ENCODE results near the gene SLC4A11. TPM values are rescaled to one million over a fixed set of nuclear protein-coding genes. Genes with fewer than 3 reads are reported as not detected.

Gene SLC4A11
- total and polyA plus RNA-seq, 2 experiments from 2014 or later = 14.8 to 17.1 TPM

DNA sequence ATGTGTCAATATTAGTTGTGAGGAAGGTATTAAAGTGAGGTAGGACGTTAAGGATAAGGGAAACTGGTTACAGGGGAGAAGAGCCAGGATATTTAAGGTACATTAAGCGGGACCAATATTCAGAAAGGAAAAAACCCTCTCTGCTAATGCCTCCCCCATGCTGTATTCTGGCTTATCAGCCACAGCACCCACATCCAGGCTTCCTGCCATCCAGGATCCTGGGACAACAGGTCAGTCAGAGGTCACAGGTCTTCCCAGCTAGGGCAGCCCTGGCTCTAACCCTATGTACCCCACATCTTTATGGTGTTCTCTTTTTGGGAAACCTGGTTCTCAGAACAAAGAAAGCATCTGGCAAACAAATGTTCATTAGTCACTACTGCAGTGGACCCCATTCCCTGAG lies 39.8 kb downstream of the SLC4A11 start (continued):
- TF ChIP-seq, protein P1, sequence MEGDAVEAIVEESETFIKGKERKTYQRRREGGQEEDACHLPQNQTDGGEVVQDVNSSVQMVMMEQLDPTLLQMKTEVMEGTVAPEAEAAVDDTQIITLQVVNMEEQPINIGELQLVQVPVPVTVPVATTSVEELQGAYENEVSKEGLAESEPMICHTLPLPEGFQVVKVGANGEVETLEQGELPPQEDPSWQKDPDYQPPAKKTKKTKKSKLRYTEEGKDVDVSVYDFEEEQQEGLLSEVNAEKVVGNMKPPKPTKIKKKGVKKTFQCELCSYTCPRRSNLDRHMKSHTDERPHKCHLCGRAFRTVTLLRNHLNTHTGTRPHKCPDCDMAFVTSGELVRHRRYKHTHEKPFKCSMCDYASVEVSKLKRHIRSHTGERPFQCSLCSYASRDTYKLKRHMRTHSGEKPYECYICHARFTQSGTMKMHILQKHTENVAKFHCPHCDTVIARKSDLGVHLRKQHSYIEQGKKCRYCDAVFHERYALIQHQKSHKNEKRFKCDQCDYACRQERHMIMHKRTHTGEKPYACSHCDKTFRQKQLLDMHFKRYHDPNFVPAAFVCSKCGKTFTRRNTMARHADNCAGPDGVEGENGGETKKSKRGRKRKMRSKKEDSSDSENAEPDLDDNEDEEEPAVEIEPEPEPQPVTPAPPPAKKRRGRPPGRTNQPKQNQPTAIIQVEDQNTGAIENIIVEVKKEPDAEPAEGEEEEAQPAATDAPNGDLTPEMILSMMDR (conservative IDR thresholded peaks at IDR 0.05; ENCODE audit: low read depth in 2 of 2) = no peak
- no peak for TF ChIP-seq EZH2 (IDR thresholded peaks at IDR 0.05; ENCODE audit: low read depth, unreplicated experiment)
- no peak for TF ChIP-seq POLR2AphosphoS5 (IDR thresholded peaks at IDR 0.05; ENCODE audit: low read depth)
- TF ChIP-seq JUNB (IDR thresholded peaks at IDR 0.05; ENCODE audit: unreplicated experiment) = no peak
- TF ChIP-seq STAT1 (IDR thresholded peaks at IDR 0.05; ENCODE audit: unreplicated experiment) = no peak
- TF ChIP-seq EZH2phosphoT487 (IDR thresholded peaks at IDR 0.05; ENCODE audit: unreplicated experiment) = no peak
- TF ChIP-seq, protein P2, sequence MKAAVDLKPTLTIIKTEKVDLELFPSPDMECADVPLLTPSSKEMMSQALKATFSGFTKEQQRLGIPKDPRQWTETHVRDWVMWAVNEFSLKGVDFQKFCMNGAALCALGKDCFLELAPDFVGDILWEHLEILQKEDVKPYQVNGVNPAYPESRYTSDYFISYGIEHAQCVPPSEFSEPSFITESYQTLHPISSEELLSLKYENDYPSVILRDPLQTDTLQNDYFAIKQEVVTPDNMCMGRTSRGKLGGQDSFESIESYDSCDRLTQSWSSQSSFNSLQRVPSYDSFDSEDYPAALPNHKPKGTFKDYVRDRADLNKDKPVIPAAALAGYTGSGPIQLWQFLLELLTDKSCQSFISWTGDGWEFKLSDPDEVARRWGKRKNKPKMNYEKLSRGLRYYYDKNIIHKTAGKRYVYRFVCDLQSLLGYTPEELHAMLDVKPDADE (IDR thresholded peaks at IDR 0.05) = no peak
- no peak for TF ChIP-seq CREB1 (CRISPR knock-in tag; IDR thresholded peaks at IDR 0.05; ENCODE audit: low read depth)

- no peak overlapping the region for H3K4me3 ChIP-seq
- Mint-ChIP-seq H3K36me3 (ENCODE audit: low read depth) (peaks cover 73% of the 10 kb centered on the region), H3K27ac (no peak overlapping the region), H3K9me3 (no peaks in the 10 kb centered on the region; the same call in 2 of the 3 replicates), H3K4me3 (no peak overlapping the region; the same call in 2 of the 3 replicates), H3K4me1 (peaks cover 4% of the 10 kb centered on the region), H3K27me3 (ENCODE audit: insufficient read depth, low read depth, poor library complexity) (peaks cover 13% of the 10 kb centered on the region)
- H3K79me2 ChIP-seq (replicated peaks; ENCODE audit: insufficient read depth) = no peaks in the 10 kb centered on the region
- no peak for ATAC-seq
- DNase-seq (ENCODE audit: low spot score) = no peak
- no peaks in the 10 kb centered on the region for H3F3A ChIP-seq (replicated peaks; ENCODE audit: low read depth)
- H3K4me2 ChIP-seq = no peak overlapping the region
- H3K27me3 ChIP-seq (ENCODE audit: insufficient read depth) = no peaks in the 10 kb centered on the region
- H3K4me1 ChIP-seq (ENCODE audit: insufficient read depth) = no peaks in the 10 kb centered on the region
- no peak overlapping the region for H3K27ac ChIP-seq (ENCODE audit: low read depth)
- no peaks in the 10 kb centered on the region for H3K9me2 ChIP-seq (ENCODE audit: insufficient read depth)
- no peaks in the 10 kb centered on the region; the same call in 1 of the 2 replicates for H4K20me1 ChIP-seq (replicated peaks; ENCODE audit: insufficient read depth)
- H2AFZ ChIP-seq = no peak overlapping the region
- H3K36me3 ChIP-seq (ENCODE audit: insufficient read depth) = peaks cover 15% of the 10 kb centered on the region
- TF ChIP-seq ZNF114 (CRISPR knock-in tag; IDR thresholded peaks at IDR 0.05) = no peak
- no peak for TF ChIP-seq JUNB (IDR thresholded peaks at IDR 0.05; ENCODE audit: unreplicated experiment)
- no peak for TF ChIP-seq STAT1 (IDR thresholded peaks at IDR 0.05; ENCODE audit: unreplicated experiment)
- no peak for TF ChIP-seq EZH2phosphoT487 (IDR thresholded peaks at IDR 0.05; ENCODE audit: unreplicated experiment)
- TF ChIP-seq NANOG (IDR thresholded peaks at IDR 0.05; ENCODE audit: borderline replicate concordance) = no peak
- TF ChIP-seq, protein P2 (IDR thresholded peaks at IDR 0.05) = no peak
- no peak for TF ChIP-seq POLR2AphosphoS5 (IDR thresholded peaks at IDR 0.05; ENCODE audit: low read depth)
- TF ChIP-seq, protein P3, sequence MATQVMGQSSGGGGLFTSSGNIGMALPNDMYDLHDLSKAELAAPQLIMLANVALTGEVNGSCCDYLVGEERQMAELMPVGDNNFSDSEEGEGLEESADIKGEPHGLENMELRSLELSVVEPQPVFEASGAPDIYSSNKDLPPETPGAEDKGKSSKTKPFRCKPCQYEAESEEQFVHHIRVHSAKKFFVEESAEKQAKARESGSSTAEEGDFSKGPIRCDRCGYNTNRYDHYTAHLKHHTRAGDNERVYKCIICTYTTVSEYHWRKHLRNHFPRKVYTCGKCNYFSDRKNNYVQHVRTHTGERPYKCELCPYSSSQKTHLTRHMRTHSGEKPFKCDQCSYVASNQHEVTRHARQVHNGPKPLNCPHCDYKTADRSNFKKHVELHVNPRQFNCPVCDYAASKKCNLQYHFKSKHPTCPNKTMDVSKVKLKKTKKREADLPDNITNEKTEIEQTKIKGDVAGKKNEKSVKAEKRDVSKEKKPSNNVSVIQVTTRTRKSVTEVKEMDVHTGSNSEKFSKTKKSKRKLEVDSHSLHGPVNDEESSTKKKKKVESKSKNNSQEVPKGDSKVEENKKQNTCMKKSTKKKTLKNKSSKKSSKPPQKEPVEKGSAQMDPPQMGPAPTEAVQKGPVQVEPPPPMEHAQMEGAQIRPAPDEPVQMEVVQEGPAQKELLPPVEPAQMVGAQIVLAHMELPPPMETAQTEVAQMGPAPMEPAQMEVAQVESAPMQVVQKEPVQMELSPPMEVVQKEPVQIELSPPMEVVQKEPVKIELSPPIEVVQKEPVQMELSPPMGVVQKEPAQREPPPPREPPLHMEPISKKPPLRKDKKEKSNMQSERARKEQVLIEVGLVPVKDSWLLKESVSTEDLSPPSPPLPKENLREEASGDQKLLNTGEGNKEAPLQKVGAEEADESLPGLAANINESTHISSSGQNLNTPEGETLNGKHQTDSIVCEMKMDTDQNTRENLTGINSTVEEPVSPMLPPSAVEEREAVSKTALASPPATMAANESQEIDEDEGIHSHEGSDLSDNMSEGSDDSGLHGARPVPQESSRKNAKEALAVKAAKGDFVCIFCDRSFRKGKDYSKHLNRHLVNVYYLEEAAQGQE (IDR thresholded peaks at IDR 0.05; ENCODE audit: unreplicated experiment) = no peak
Measured at GRCh38 chr20:3195590-3196237, 43.3 kb downstream of the SLC4A11 start.

Data from GM23338 (cell line).